H1 (cell line): ENCODE results near the gene HERC4. TPM values are rescaled to one million over a fixed set of nuclear protein-coding genes. Genes with fewer than 3 reads are reported as not detected.

ENCODE experiments used
- CTCF ChIA-PET: fragments of 300-600 bp; sonication (Branson Sonifier 250); formaldehyde crosslinking; loops from one replicate; lab custom pipeline; 2021; ENCODE audit not compliant: partially characterized antibody; lab: Charles Lee
- POLR2A ChIA-PET: fragments of 300-600 bp; sonication (Branson Sonifier 250); formaldehyde crosslinking; loops from one replicate; lab custom pipeline; 2021; ENCODE audit warnings: inconsistent platforms; ENCODE audit not compliant: partially characterized antibody; lab: Charles Lee
- DNase-seq, 2 experiments: peaks; one replicate each; pipeline versions ENCODE4 v3.0.0 to v3.0.0-alpha.2; 2010 to 2022; ENCODE audit warnings: low spot score in 2 of 2, low read depth in 1 of 2, mixed read lengths in 1 of 2
- FAIRE-seq: peaks from 2 replicates; lab custom pipeline; 2011; peaks lifted over from hg19 to GRCh38; lab: Jason Lieb, UNC
- H2AFZ ChIP-seq: 2 replicates; pipeline ENCODE4 v1.8.1; 2012; ENCODE audit warnings: low read length, inconsistent platforms
- H2AK5ac ChIP-seq: 2 replicates; pipeline ENCODE4 v1.6.1; 2013; ENCODE audit warnings: low read depth, low read length
- H2BK120ac ChIP-seq: replicated peaks from 2 replicates; pipeline ENCODE3; 2013; ENCODE audit warnings: low read depth, low read length, inconsistent platforms
- H2BK12ac ChIP-seq: 2 replicates; pipeline ENCODE4 v1.6.1; 2013; ENCODE audit warnings: low read depth, low read length
- H2BK15ac ChIP-seq: 2 replicates; pipeline ENCODE4 v1.6.1; 2013; ENCODE audit warnings: low read length
- H2BK20ac ChIP-seq: 2 replicates; pipeline ENCODE4 v1.6.1; 2013; ENCODE audit warnings: low read length
- H2BK5ac ChIP-seq: 2 replicates; pipeline ENCODE4 v1.6.1; 2013; ENCODE audit warnings: low read depth, low read length
- H3K14ac ChIP-seq: 2 replicates; pipeline ENCODE4 v1.6.1; 2013; ENCODE audit warnings: inconsistent platforms; ENCODE audit not compliant: insufficient read length
- H3K18ac ChIP-seq: 2 replicates; pipeline ENCODE4 v1.6.1; 2013; ENCODE audit warnings: low read length; ENCODE audit errors: extremely low read depth
- H3K23ac ChIP-seq: 2 replicates; pipeline ENCODE4 v1.6.1; 2013; ENCODE audit warnings: inconsistent platforms; ENCODE audit not compliant: insufficient read length
- H3K23me2 ChIP-seq: 2 replicates; pipeline ENCODE4 v1.6.1; 2013; ENCODE audit warnings: low read depth, low read length
- H3K27ac ChIP-seq: 2 replicates; pipeline ENCODE4 v1.6.1; 2011; ENCODE audit warnings: low read depth, low read length, inconsistent platforms
- H3K27me3 ChIP-seq, 4 experiments: replicated peaks in 1 of 4; 1 replicate in 1 of 4; 2 replicates in 3 of 4; pipeline versions ENCODE4 v1.6.1 to v1.8.1; 2011 to 2013; ENCODE audit warnings: low read length in 3 of 4, mild to moderate bottlenecking in 3 of 4, inconsistent platforms in 2 of 4, mixed read lengths in 2 of 4, moderate library complexity in 1 of 4; ENCODE audit not compliant: control insufficient read depth in 3 of 4, insufficient read depth in 3 of 4; ENCODE audit errors: extremely low read depth in 1 of 4
- H3K36me3 ChIP-seq, 4 experiments: 2 replicates each; pipeline versions ENCODE4 v1.6.1 to v1.8.1; 2011 to 2013; ENCODE audit warnings: mild to moderate bottlenecking in 4 of 4, low read length in 3 of 4, moderate library complexity in 2 of 4, control low read depth in 1 of 4, inconsistent platforms in 1 of 4; ENCODE audit not compliant: insufficient read depth in 4 of 4, control insufficient read depth in 2 of 4
- H3K4ac ChIP-seq: replicated peaks from 2 replicates; pipeline ENCODE3; 2013; ENCODE audit warnings: low read length, low read depth, mixed read lengths, inconsistent platforms; ENCODE audit not compliant: insufficient read length
- H3K4me1 ChIP-seq, 4 experiments: replicated peaks in 1 of 4; 1 replicate in 1 of 4; 2 replicates in 3 of 4; pipeline versions ENCODE4 v1.6.1 to v1.8.1; 2011 to 2013; ENCODE audit warnings: low read length in 3 of 4, inconsistent platforms in 2 of 4, mixed read lengths in 1 of 4; ENCODE audit not compliant: insufficient read depth in 4 of 4, control insufficient read depth in 3 of 4
- H3K4me2 ChIP-seq, 2 experiments: 2 replicates each; pipeline versions ENCODE4 v1.6.1 to v1.8.1; 2011 to 2013; ENCODE audit warnings: low read depth in 2 of 2, low read length in 2 of 2, control low read depth in 1 of 2, inconsistent platforms in 1 of 2, mild to moderate bottlenecking in 1 of 2; ENCODE audit not compliant: insufficient read depth in 1 of 2
- H3K4me3 ChIP-seq, 4 experiments: fragments of 200-600, 300-600 bp in 1 of 4; sonication (generic), shearing (Covaris generic), sonication (Bioruptor Twin) in 1 of 4; 2 replicates each; pipeline versions ENCODE4 v1.5.1 to v1.8.1; 2011 to 2016; ENCODE audit warnings: low read length in 4 of 4, low read depth in 3 of 4, control low read depth in 2 of 4, inconsistent platforms in 2 of 4, mild to moderate bottlenecking in 2 of 4, mixed read lengths in 1 of 4, moderate library complexity in 1 of 4; ENCODE audit not compliant: insufficient read depth in 2 of 4; ENCODE audit errors: extremely low read depth in 1 of 4
- H3K56ac ChIP-seq: replicated peaks from 2 replicates; pipeline ENCODE3; 2013; ENCODE audit warnings: low read depth, mild to moderate bottlenecking, mixed read lengths, low read length, inconsistent platforms; ENCODE audit not compliant: insufficient read length
- H3K79me1 ChIP-seq: 2 replicates; pipeline ENCODE4 v1.6.1; 2013; ENCODE audit warnings: low read depth, low read length, control low read depth
- H3K79me2 ChIP-seq, 2 experiments: 2 replicates each; pipeline versions ENCODE4 v1.6.1 to v1.8.1; 2012 to 2013; ENCODE audit warnings: low read length in 2 of 2, mild to moderate bottlenecking in 2 of 2, inconsistent platforms in 1 of 2; ENCODE audit not compliant: insufficient read depth in 2 of 2, control insufficient read depth in 1 of 2
- H3K9ac ChIP-seq, 4 experiments: replicated peaks in 1 of 4; 1 replicate in 1 of 4; 2 replicates in 3 of 4; pipeline versions ENCODE4 v1.6.1 to v1.8.1; 2011 to 2013; ENCODE audit warnings: low read depth in 3 of 4, low read length in 3 of 4, control low read depth in 2 of 4, mild to moderate bottlenecking in 2 of 4, moderate library complexity in 2 of 4, inconsistent platforms in 1 of 4; ENCODE audit errors: extremely low read depth in 1 of 4
- H3K9me3 ChIP-seq, 2 experiments: 2 replicates each; pipeline versions ENCODE4 v1.6.1 to v1.8.1; 2012 to 2013; ENCODE audit warnings: mild to moderate bottlenecking in 2 of 2, moderate library complexity in 2 of 2, control low read depth in 1 of 2, inconsistent platforms in 1 of 2, low read depth in 1 of 2, low read length in 1 of 2, mixed read lengths in 1 of 2; ENCODE audit not compliant: insufficient read depth in 2 of 2
- H4K20me1 ChIP-seq, 2 experiments: replicated peaks in 1 of 2; 2 replicates each; pipeline versions ENCODE3 to v1.8.1; 2011 to 2013; ENCODE audit warnings: inconsistent platforms in 2 of 2, low read length in 2 of 2, mild to moderate bottlenecking in 1 of 2; ENCODE audit not compliant: insufficient read depth in 2 of 2, control insufficient read depth in 1 of 2
- H4K5ac ChIP-seq: 2 replicates; pipeline ENCODE4 v1.6.1; 2013; ENCODE audit warnings: low read length, low read depth, mixed read lengths, inconsistent platforms; ENCODE audit not compliant: insufficient read length
- H4K8ac ChIP-seq: 2 replicates; pipeline ENCODE4 v1.8.0; 2013; ENCODE audit warnings: mild to moderate bottlenecking, moderate library complexity, low read length, inconsistent platforms; ENCODE audit not compliant: insufficient read depth; ENCODE audit errors: extremely low read depth
- H4K91ac ChIP-seq: replicated peaks from 2 replicates; pipeline ENCODE3; 2013; ENCODE audit warnings: low read length, mixed read lengths, inconsistent platforms; ENCODE audit not compliant: insufficient read length
- ASH2L ChIP-seq: fragments of 200-600, 300-600 bp; sonication (generic); IDR thresholded peaks from one replicate; pipeline ENCODE4 v1.7.1; 2017; ENCODE audit warnings: low read length
- BACH1 ChIP-seq: IDR thresholded peaks from 2 replicates; pipeline ENCODE4 v1.6.1; 2012; ENCODE audit warnings: low read length, improper control_type of control experiment
- EGR1 ChIP-seq: IDR thresholded peaks from 2 replicates; pipeline ENCODE4 v1.6.1; 2011; ENCODE audit warnings: low read depth, low read length, borderline replicate concordance
- JUN ChIP-seq: IDR thresholded peaks from 2 replicates; pipeline ENCODE4 v1.6.1; 2011; ENCODE audit warnings: low read depth, mild to moderate bottlenecking, improper control_type of control experiment, low read length
- KDM4A ChIP-seq: IDR thresholded peaks from one replicate; pipeline ENCODE4 v1.7.1; 2012; ENCODE audit warnings: low read depth, mild to moderate bottlenecking, moderate library complexity, low read length, inconsistent platforms; ENCODE audit not compliant: severe bottlenecking
- MAFK ChIP-seq: IDR thresholded peaks from 2 replicates; pipeline ENCODE4 v1.6.1; 2012; ENCODE audit warnings: low read depth, mild to moderate bottlenecking, improper control_type of control experiment, low read length
- NANOG ChIP-seq: IDR thresholded peaks from 2 replicates; pipeline ENCODE4 v1.6.1; 2011; ENCODE audit warnings: low read length, low read depth, mild to moderate bottlenecking, inconsistent platforms; ENCODE audit not compliant: insufficient read depth, poor library complexity, severe bottlenecking
- RBBP5 ChIP-seq: IDR thresholded peaks from 2 replicates; pipeline ENCODE4 v1.7.1; 2012; ENCODE audit warnings: low read depth, mild to moderate bottlenecking, inconsistent platforms, low read length, moderate library complexity, borderline replicate concordance
- RNF2 ChIP-seq: fragments of 200-900, 300-1000 bp; sonication (generic); IDR thresholded peaks from 2 replicates; pipeline ENCODE4 v1.7.1; 2016; ENCODE audit warnings: borderline replicate concordance, low read depth, mild to moderate bottlenecking, antibody characterized with exemption, low read length; ENCODE audit not compliant: poor library complexity, severe bottlenecking; ENCODE audit errors: missing control alignments
- SIRT6 ChIP-seq: IDR thresholded peaks from one replicate; pipeline ENCODE4 v1.7.1; 2012; ENCODE audit warnings: low read length, inconsistent platforms
- TCF12 ChIP-seq: IDR thresholded peaks from 2 replicates; pipeline ENCODE4 v1.6.1; 2011; ENCODE audit warnings: low read depth, mild to moderate bottlenecking, low read length
- WGBS, 2 experiments: shearing (Covaris generic) in 1 of 2; methylation state at CpG; one replicate each; pipeline versions ENCODE4 v1.1.6 to v1.1.7; 2013 to 2015; ENCODE audit warnings: low lambda C conversion rate in 2 of 2, mixed read lengths in 2 of 2, inconsistent platforms in 1 of 2, low coverage in 1 of 2, missing lambda C conversion rate in 1 of 2; ENCODE audit not compliant: insufficient replicate concordance in 2 of 2, insufficient coverage in 1 of 2, insufficient read length in 1 of 2; ENCODE audit errors: extremely low coverage in 1 of 2, missing lambda C conversion rate in 1 of 2; 5-methylcytosine and 5-hydroxymethylcytosine counted together
- polyA plus RNA-seq, 7 experiments: library from polyadenylated mRNA; depleted of rRNA in 3 of 7; stranded (reverse) in 5 of 7; unstranded in 2 of 7; fragments of >200 nt in 5 of 7; fragments of 200-250 nt in 2 of 7; gene quantifications; 1 replicate in 5 of 7; 2 replicates in 1 of 7; 4 replicates in 1 of 7; pipeline versions ENCODE4 v1.2.1 to v1.2.3, GENCODE V29; 2011 to 2013; ENCODE audit warnings: missing spikeins in 2 of 7, mixed read lengths in 2 of 7
- total RNA-seq: library from RNA; stranded (reverse); fragmentation: NEBNext Ultra II Directional; extraction: Animal tissue kit (Norgen Biotek cat#: 25700); gene quantifications from 2 replicates; pipeline ENCODE4 v1.2.1, GENCODE V29; 2021
- TF ChIP-seq, protein P1 (sequence below): IDR thresholded peaks from 2 replicates; pipeline ENCODE4 v1.6.1; 2011; ENCODE audit warnings: low read length, improper control_type of control experiment

The HERC4 gene
- total and polyA plus RNA-seq, 2 of the 8 experiments (the other 6 are each of a cell fraction or from before 2014, with no cell fraction given): 7.5 to 44.0 TPM

DNA sequence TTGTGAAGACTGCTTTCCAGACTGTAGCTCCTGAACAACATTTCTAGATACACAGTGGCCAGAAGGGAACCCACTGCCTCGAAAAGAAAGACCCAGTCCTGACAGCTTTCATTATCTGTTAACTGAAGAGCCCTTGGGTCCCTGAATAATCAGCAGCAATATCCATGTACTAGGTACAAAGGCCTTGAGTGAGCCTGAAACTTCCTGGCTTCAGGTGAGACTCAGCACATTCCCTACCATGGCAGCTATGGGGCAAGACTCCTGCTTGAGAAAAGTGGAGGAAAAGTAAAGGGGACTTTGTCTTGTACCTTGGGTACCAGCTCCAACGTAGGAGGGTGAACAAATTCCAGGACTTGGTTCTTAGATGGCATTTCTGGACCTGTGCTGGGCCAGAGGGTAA, 97.8 kb downstream of the HERC4 start:
- Histone ChIP-seq H3K4me3 (no peak overlapping the region), H3K27me3 (no peaks in the 10 kb centered on the region), H3K9ac (no peak overlapping the region), H2BK15ac (0 out of 2 replicates have a peak overlapping the region, but pooled peaks have one; percentile 6), H3K14ac (no peak overlapping the region), H3K4me1 (peaks cover 9 to 11% (median 11%) of the 10 kb centered on the region in 4 experiments), H3K9me3 (peaks cover 0 to under 1% of the 10 kb centered on the region in 2 experiments; a peak in 1 of 4 replicates), H2BK5ac (peak overlapping the region; percentile 67; the same call in 1 of the 2 replicates), H3K4me2 (peak overlapping the region in 1 of 2 experiments; percentile 33; a peak in 3 of 4 replicates), H2BK12ac (peak overlapping the region; percentile 89), H2BK120ac (no peak overlapping the region), H3K23ac (no peak overlapping the region), H4K20me1 (no peaks in the 10 kb centered on the region), H2BK20ac (peak overlapping the region; percentile 11), H3K79me2 (no peaks in the 10 kb centered on the region), H3K79me1 (no peaks in the 10 kb centered on the region; the same call in none of the 2 replicates), H3K4ac (no peak overlapping the region), H3K56ac (no peak overlapping the region), H3K27ac (peak overlapping the region; percentile 29), H4K5ac (peak overlapping the region; percentile 64), H4K91ac (no peak overlapping the region), H3K18ac (peak overlapping the region; percentile 88; the same call in 1 of the 2 replicates), H3K36me3 (peaks cover 2 to 22% (median 4%) of the 10 kb centered on the region in 4 experiments; a peak in 5 of 8 replicates), H2AFZ (no peak overlapping the region), H4K8ac (no peak overlapping the region), H3K23me2 (no peaks in the 10 kb centered on the region), H2AK5ac (no peak overlapping the region)
- POLR2A ChIA-PET: interaction anchor here (1.2 to 1.6 kb wide), 5 partner anchors 9 to 355 kb away, joined by 3 to 5 read pairs (median 3); partner anchors contain the start of gene HNRNPH3
- WGBS, 2 experiments: 73% methylated on average over 2 of the region's 2 CpGs; no CpG with 5 or more reads in 1 of the 2 experiments
- FAIRE-seq (no peak), DNase-seq (no peak)
- CTCF ChIA-PET: interaction anchor here (0.6 to 1.3 kb wide), 4 partner anchors 10 to 672 kb away, joined by 3 to 7 read pairs (median 4); no protein-coding TSS in a partner anchor
- TF ChIP-seq SIRT6 (no peak), TCF12 (no peak), NANOG (no peak), MAFK (no peak), JUN (no peak), RBBP5 (no peak), ASH2L (no peak), BACH1 (no peak), RNF2 (no peak), KDM4A (no peak), EGR1 (no peak)
- TF ChIP-seq, protein P1, sequence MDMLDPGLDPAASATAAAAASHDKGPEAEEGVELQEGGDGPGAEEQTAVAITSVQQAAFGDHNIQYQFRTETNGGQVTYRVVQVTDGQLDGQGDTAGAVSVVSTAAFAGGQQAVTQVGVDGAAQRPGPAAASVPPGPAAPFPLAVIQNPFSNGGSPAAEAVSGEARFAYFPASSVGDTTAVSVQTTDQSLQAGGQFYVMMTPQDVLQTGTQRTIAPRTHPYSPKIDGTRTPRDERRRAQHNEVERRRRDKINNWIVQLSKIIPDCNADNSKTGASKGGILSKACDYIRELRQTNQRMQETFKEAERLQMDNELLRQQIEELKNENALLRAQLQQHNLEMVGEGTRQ: no peak
